Measurements from ENCODE around the gene CD209.

Gene CD209

GRCh38 chr19:7744199-7744786 is 3.0 kb downstream of the CD209 start:
- TF ChIP-seq EZH2 (IDR thresholded peaks at IDR 0.05; ENCODE audit: borderline replicate concordance, low read depth, low read length, severe bottlenecking), result no peak
- TF ChIP-seq CTCF (IDR thresholded peaks at IDR 0.05; ENCODE audit: borderline replicate concordance, extremely low read depth, low read length, poor library complexity, severe bottlenecking), result no peak
- H3K79me2 ChIP-seq (ENCODE audit: insufficient read depth, low read length), result no peaks in the 10 kb centered on the region
- H3K36me3 ChIP-seq (ENCODE audit: insufficient read depth, low read length), result no peaks in the 10 kb centered on the region
- no peak overlapping the region for H3K27ac ChIP-seq (ENCODE audit: low read length)
- no peak overlapping the region for H2AFZ ChIP-seq (ENCODE audit: low read depth, low read length)
- H3K4me3 ChIP-seq (ENCODE audit: low read depth in 1 of 2, low read length in 2 of 2), result no peak overlapping the region
- ATAC-seq (ENCODE audit: insufficient read depth, low read depth) (no peak), DNase-seq (no peak)
- no peaks in the 10 kb centered on the region for H4K20me1 ChIP-seq (ENCODE audit: insufficient read depth, low read length)
- H3K9ac ChIP-seq (ENCODE audit: low read depth, low read length), result no peak overlapping the region
- no peaks in the 10 kb centered on the region for H3K4me1 ChIP-seq (ENCODE audit: insufficient read depth, low read length)
- H3K9me3 ChIP-seq (ENCODE audit: insufficient read depth, low read length, severe bottlenecking), result no peaks in the 10 kb centered on the region
- H3K27me3 ChIP-seq (ENCODE audit: insufficient read depth, low read length, poor library complexity), result no peaks in the 10 kb centered on the region
- H3K4me2 ChIP-seq (ENCODE audit: insufficient read depth, low read length), result no peak overlapping the region

- Histone ChIP-seq H3K27ac (ENCODE audit: low read length) (no peak overlapping the region), H4K20me1 (ENCODE audit: insufficient read depth, low read length) (no peaks in the 10 kb centered on the region), H3K36me3 (ENCODE audit: insufficient read depth, low read length) (no peaks in the 10 kb centered on the region), H2AFZ (ENCODE audit: low read depth, low read length) (no peak overlapping the region), H3K4me3 (ENCODE audit: low read depth in 1 of 2, low read length in 2 of 2) (no peak overlapping the region), H3K79me2 (ENCODE audit: insufficient read depth, low read length) (no peaks in the 10 kb centered on the region), H3K4me2 (ENCODE audit: insufficient read depth, low read length) (no peak overlapping the region), H3K9me3 (ENCODE audit: insufficient read depth, low read length, severe bottlenecking) (no peaks in the 10 kb centered on the region), H3K4me1 (ENCODE audit: insufficient read depth, low read length) (no peaks in the 10 kb centered on the region), H3K9ac (ENCODE audit: low read depth, low read length) (no peak overlapping the region), H3K27me3 (ENCODE audit: insufficient read depth, low read length, poor library complexity) (no peaks in the 10 kb centered on the region)
- DNase-seq, result no peak
- ATAC-seq (ENCODE audit: insufficient read depth, low read depth), result no peak
- TF ChIP-seq EZH2 (IDR thresholded peaks at IDR 0.05; ENCODE audit: borderline replicate concordance, low read depth, low read length, severe bottlenecking), result no peak
- TF ChIP-seq CTCF (IDR thresholded peaks at IDR 0.05; ENCODE audit: borderline replicate concordance, extremely low read depth, low read length, poor library complexity, severe bottlenecking), result no peak
Observed at GRCh38 chr19:7743425-7743841, 3.9 kb downstream of the CD209 start.

GRCh38 chr19:7742991-7743390 is 4.3 kb downstream of the CD209 start:
- Histone ChIP-seq H3K4me2 (ENCODE audit: insufficient read depth, low read length) (no peak overlapping the region), H2AFZ (ENCODE audit: low read depth, low read length) (no peak overlapping the region), H3K36me3 (ENCODE audit: insufficient read depth, low read length) (no peaks in the 10 kb centered on the region), H3K4me3 (ENCODE audit: low read depth in 1 of 2, low read length in 2 of 2) (no peak overlapping the region), H3K9ac (ENCODE audit: low read depth, low read length) (no peak overlapping the region), H3K9me3 (ENCODE audit: insufficient read depth, low read length, severe bottlenecking) (no peaks in the 10 kb centered on the region), H3K79me2 (ENCODE audit: insufficient read depth, low read length) (no peaks in the 10 kb centered on the region), H3K27ac (ENCODE audit: low read length) (no peak overlapping the region), H4K20me1 (ENCODE audit: insufficient read depth, low read length) (no peaks in the 10 kb centered on the region), H3K4me1 (ENCODE audit: insufficient read depth, low read length) (no peaks in the 10 kb centered on the region), H3K27me3 (ENCODE audit: insufficient read depth, low read length, poor library complexity) (no peaks in the 10 kb centered on the region)
- no peak for TF ChIP-seq EZH2 (IDR thresholded peaks at IDR 0.05; ENCODE audit: borderline replicate concordance, low read depth, low read length, severe bottlenecking)
- no peak for TF ChIP-seq CTCF (IDR thresholded peaks at IDR 0.05; ENCODE audit: borderline replicate concordance, extremely low read depth, low read length, poor library complexity, severe bottlenecking)
- no peak for ATAC-seq (ENCODE audit: insufficient read depth, low read depth)
- DNase-seq, result no peak
